GM23338 (cell line): ENCODE results near the gene HDDC3. TPM values are rescaled to one million over a fixed set of nuclear protein-coding genes. Genes with fewer than 3 reads are reported as not detected.

Experiments used
- CREB1 ChIP-seq: fragments of 250-450 bp; sonication (Bioruptor Pico); IDR thresholded peaks from 2 replicates; pipeline ENCODE4 v1.5.0; 2020; ENCODE audit warnings: low read depth, mild to moderate bottlenecking, moderate library complexity
- EZH2 ChIP-seq: fragments of 200-600 bp; sonication (generic); IDR thresholded peaks from one replicate; pipeline ENCODE4 v1.8.0; 2017; ENCODE audit warnings: antibody characterized with exemption, mild to moderate bottlenecking, low read depth; ENCODE audit not compliant: unreplicated experiment
- EZH2phosphoT487 ChIP-seq: fragments of 200-600 bp; sonication (generic); IDR thresholded peaks from one replicate; pipeline ENCODE4 v1.8.1; 2018; ENCODE audit warnings: antibody characterized with exemption; ENCODE audit not compliant: unreplicated experiment
- JUNB ChIP-seq: IDR thresholded peaks from one replicate; pipeline ENCODE4 v1.6.1; 2016; ENCODE audit warnings: antibody characterized with exemption; ENCODE audit not compliant: unreplicated experiment
- POLR2AphosphoS5 ChIP-seq: IDR thresholded peaks from 2 replicates; pipeline ENCODE4 v1.6.1; 2016; ENCODE audit warnings: antibody characterized with exemption, low read depth
- ZNF114 ChIP-seq: fragments of 250-450 bp; sonication (Bioruptor Pico); IDR thresholded peaks from 2 replicates; pipeline ENCODE4 v1.5.0; 2020; ENCODE audit warnings: mild to moderate bottlenecking, moderate library complexity
- ZNF331 ChIP-seq: fragments of 250-450 bp; sonication (Bioruptor Pico); IDR thresholded peaks from 2 replicates; pipeline ENCODE4 v1.5.0; 2020; ENCODE audit warnings: low read depth, mild to moderate bottlenecking, moderate library complexity
- polyA plus RNA-seq: library from polyadenylated mRNA; unstranded; fragments of >200 nt; fragmentation: Nextera tagmentation; extraction: Ambion mirVana; gene quantifications from 2 replicates; pipeline ENCODE4 v1.2.1, GENCODE V29; 2016
- total RNA-seq: library from RNA; depleted of rRNA; stranded (reverse); fragments of >200 nt; shearing (Covaris generic); gene quantifications from 2 replicates; pipeline ENCODE4 v1.2.3, GENCODE V29; 2014
- TF ChIP-seq, protein P1 (sequence below): fragments of 250-450 bp; sonication (Bioruptor Pico); IDR thresholded peaks from 2 replicates; pipeline ENCODE4 v1.5.0; 2020; ENCODE audit warnings: mild to moderate bottlenecking, moderate library complexity
- TF ChIP-seq, protein P2 (sequence below): IDR thresholded peaks from 2 replicates; pipeline ENCODE4 v1.6.1; 2016; ENCODE audit warnings: antibody characterized with exemption
- TF ChIP-seq, protein P3 (sequence below), 2 experiments: fragments of 200-600 bp in 1 of 2; sonication (generic) in 1 of 2; conservative IDR thresholded peaks; 2 replicates each; pipeline versions ENCODE4 v1.5.1 to v1.6.1; 2016 to 2017; ENCODE audit warnings: antibody characterized with exemption in 2 of 2, low read depth in 2 of 2, mild to moderate bottlenecking in 2 of 2, moderate library complexity in 1 of 2

HDDC3 gene
- total and polyA plus RNA-seq, 2 experiments from 2014 or later: 17.4 to 19.0 TPM

DNA sequence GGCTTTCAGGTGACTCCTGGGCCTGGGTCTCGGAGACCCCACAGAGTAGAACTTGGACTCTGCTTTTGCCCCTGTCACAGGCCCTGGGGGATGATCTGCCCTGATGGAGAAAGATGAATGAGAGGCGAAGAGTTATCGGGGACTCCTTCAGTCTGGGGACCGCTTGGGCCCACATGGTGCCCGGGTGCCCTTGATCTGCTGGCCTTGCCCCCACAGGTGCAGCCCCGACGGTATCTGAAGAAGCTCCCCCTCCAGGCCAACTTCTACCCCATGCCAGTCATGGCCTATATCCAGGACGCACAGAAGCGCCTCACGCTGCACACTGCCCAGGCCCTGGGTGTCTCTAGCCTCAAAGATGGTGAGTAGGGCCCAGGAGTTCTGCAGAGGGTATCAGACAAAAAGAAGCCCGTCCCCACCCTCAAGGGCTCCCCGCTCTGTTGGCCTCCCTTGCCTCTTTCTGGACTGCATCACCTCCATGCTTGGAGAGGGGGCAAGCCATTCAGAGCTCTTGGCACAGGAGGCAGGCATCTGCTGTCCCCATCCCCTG, 18.9 kb downstream of the HDDC3 start (continued):
- TF ChIP-seq, protein P1, sequence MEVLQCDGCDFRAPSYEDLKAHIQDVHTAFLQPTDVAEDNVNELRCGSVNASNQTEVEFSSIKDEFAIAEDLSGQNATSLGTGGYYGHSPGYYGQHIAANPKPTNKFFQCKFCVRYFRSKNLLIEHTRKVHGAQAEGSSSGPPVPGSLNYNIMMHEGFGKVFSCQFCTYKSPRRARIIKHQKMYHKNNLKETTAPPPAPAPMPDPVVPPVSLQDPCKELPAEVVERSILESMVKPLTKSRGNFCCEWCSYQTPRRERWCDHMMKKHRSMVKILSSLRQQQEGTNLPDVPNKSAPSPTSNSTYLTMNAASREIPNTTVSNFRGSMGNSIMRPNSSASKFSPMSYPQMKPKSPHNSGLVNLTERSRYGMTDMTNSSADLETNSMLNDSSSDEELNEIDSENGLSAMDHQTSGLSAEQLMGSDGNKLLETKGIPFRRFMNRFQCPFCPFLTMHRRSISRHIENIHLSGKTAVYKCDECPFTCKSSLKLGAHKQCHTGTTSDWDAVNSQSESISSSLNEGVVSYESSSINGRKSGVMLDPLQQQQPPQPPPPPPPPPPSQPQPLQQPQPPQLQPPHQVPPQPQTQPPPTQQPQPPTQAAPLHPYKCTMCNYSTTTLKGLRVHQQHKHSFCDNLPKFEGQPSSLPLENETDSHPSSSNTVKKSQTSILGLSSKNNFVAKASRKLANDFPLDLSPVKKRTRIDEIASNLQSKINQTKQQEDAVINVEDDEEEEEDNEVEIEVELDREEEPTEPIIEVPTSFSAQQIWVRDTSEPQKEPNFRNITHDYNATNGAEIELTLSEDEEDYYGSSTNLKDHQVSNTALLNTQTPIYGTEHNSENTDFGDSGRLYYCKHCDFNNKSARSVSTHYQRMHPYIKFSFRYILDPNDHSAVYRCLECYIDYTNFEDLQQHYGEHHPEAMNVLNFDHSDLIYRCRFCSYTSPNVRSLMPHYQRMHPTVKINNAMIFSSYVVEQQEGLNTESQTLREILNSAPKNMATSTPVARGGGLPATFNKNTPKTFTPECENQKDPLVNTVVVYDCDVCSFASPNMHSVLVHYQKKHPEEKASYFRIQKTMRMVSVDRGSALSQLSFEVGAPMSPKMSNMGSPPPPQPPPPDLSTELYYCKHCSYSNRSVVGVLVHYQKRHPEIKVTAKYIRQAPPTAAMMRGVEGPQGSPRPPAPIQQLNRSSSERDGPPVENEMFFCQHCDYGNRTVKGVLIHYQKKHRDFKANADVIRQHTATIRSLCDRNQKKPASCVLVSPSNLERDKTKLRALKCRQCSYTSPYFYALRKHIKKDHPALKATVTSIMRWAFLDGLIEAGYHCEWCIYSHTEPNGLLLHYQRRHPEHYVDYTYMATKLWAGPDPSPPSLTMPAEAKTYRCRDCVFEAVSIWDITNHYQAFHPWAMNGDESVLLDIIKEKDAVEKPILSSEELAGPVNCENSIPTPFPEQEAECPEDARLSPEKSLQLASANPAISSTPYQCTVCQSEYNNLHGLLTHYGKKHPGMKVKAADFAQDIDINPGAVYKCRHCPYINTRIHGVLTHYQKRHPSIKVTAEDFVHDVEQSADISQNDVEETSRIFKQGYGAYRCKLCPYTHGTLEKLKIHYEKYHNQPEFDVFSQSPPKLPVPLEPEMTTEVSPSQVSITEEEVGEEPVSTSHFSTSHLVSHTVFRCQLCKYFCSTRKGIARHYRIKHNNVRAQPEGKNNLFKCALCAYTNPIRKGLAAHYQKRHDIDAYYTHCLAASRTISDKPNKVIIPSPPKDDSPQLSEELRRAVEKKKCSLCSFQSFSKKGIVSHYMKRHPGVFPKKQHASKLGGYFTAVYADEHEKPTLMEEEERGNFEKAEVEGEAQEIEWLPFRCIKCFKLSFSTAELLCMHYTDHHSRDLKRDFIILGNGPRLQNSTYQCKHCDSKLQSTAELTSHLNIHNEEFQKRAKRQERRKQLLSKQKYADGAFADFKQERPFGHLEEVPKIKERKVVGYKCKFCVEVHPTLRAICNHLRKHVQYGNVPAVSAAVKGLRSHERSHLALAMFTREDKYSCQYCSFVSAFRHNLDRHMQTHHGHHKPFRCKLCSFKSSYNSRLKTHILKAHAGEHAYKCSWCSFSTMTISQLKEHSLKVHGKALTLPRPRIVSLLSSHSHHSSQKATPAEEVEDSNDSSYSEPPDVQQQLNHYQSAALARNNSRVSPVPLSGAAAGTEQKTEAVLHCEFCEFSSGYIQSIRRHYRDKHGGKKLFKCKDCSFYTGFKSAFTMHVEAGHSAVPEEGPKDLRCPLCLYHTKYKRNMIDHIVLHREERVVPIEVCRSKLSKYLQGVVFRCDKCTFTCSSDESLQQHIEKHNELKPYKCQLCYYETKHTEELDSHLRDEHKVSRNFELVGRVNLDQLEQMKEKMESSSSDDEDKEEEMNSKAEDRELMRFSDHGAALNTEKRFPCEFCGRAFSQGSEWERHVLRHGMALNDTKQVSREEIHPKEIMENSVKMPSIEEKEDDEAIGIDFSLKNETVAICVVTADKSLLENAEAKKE (CRISPR knock-in tag): no peak
- TF ChIP-seq ZNF114 (CRISPR knock-in tag) (no peak), POLR2AphosphoS5 (no peak), EZH2 (no peak), CREB1 (CRISPR knock-in tag) (no peak), JUNB (no peak), ZNF331 (CRISPR knock-in tag) (no peak), EZH2phosphoT487 (no peak)
- TF ChIP-seq, protein P2, sequence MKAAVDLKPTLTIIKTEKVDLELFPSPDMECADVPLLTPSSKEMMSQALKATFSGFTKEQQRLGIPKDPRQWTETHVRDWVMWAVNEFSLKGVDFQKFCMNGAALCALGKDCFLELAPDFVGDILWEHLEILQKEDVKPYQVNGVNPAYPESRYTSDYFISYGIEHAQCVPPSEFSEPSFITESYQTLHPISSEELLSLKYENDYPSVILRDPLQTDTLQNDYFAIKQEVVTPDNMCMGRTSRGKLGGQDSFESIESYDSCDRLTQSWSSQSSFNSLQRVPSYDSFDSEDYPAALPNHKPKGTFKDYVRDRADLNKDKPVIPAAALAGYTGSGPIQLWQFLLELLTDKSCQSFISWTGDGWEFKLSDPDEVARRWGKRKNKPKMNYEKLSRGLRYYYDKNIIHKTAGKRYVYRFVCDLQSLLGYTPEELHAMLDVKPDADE: no peak
- TF ChIP-seq, protein P3, sequence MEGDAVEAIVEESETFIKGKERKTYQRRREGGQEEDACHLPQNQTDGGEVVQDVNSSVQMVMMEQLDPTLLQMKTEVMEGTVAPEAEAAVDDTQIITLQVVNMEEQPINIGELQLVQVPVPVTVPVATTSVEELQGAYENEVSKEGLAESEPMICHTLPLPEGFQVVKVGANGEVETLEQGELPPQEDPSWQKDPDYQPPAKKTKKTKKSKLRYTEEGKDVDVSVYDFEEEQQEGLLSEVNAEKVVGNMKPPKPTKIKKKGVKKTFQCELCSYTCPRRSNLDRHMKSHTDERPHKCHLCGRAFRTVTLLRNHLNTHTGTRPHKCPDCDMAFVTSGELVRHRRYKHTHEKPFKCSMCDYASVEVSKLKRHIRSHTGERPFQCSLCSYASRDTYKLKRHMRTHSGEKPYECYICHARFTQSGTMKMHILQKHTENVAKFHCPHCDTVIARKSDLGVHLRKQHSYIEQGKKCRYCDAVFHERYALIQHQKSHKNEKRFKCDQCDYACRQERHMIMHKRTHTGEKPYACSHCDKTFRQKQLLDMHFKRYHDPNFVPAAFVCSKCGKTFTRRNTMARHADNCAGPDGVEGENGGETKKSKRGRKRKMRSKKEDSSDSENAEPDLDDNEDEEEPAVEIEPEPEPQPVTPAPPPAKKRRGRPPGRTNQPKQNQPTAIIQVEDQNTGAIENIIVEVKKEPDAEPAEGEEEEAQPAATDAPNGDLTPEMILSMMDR (conservative IDR thresholded peaks at IDR 0.05; ENCODE audit: low read depth in 2 of 2): no peak
